Nephron (organoid): ENCODE results near the gene DIO1.
A peak's percentile ranks its signal among the peaks of the same experiment; 100 is the strongest.

Experiments
- H3K27ac Mint-ChIP-seq, 3 experiments: 2 replicates each; pipeline ENCODE4 v1.8.0; 2020; ENCODE audit warnings: mixed read lengths in 3 of 3, mild to moderate bottlenecking in 2 of 3, moderate library complexity in 1 of 3
- H3K27me3 Mint-ChIP-seq: 2 replicates; pipeline ENCODE4 v1.8.0; 2021; ENCODE audit warnings: low read depth, mild to moderate bottlenecking, moderate library complexity, mixed read lengths
- H3K36me3 Mint-ChIP-seq: 2 replicates; pipeline ENCODE4 v1.8.0; 2020; ENCODE audit warnings: low read depth, mixed read lengths
- H3K4me1 Mint-ChIP-seq: 2 replicates; pipeline ENCODE4 v1.8.0; 2020; ENCODE audit warnings: mixed read lengths
- H3K4me3 Mint-ChIP-seq, 3 experiments: 2 replicates each; pipeline ENCODE4 v1.8.0; 2020; ENCODE audit warnings: mild to moderate bottlenecking in 3 of 3, mixed read lengths in 3 of 3, moderate library complexity in 2 of 3
- H3K9me3 Mint-ChIP-seq: 2 replicates; pipeline ENCODE4 v1.8.0; 2020; ENCODE audit warnings: mixed read lengths
- CTCF ChIP-seq, 3 experiments: fragments of 200-600 bp; sonication (generic); IDR thresholded peaks; one replicate each; pipeline ENCODE4 v1.5.0; 2021; ENCODE audit warnings: antibody characterized with exemption in 3 of 3; ENCODE audit not compliant: unreplicated experiment in 3 of 3

DIO1 gene

GRCh38 chr1:53929246-53929960 lies 35.4 kb downstream of the DIO1 start:
- TF ChIP-seq CTCF (IDR thresholded peaks at IDR 0.05; ENCODE audit: unreplicated experiment in 3 of 3) = no peak
- peaks cover 80% of the 10 kb centered on the region for H3K36me3 Mint-ChIP-seq
- H3K4me1 Mint-ChIP-seq = peaks cover 10% of the 10 kb centered on the region
- H3K27ac Mint-ChIP-seq = peak overlapping the region; percentile 35 to 67 (median 56)
- H3K4me3 Mint-ChIP-seq = no peak overlapping the region
- peaks cover 20% of the 10 kb centered on the region for H3K9me3 Mint-ChIP-seq
- no peaks in the 10 kb centered on the region for H3K27me3 Mint-ChIP-seq

- no peak for TF ChIP-seq CTCF (IDR thresholded peaks at IDR 0.05; ENCODE audit: unreplicated experiment in 3 of 3)
- Mint-ChIP-seq H3K4me1 (peaks cover 10% of the 10 kb centered on the region), H3K9me3 (peaks cover 26% of the 10 kb centered on the region), H3K27me3 (no peaks in the 10 kb centered on the region), H3K27ac (no peak overlapping the region), H3K4me3 (no peak overlapping the region), H3K36me3 (peaks cover 87% of the 10 kb centered on the region)
Observed at GRCh38 chr1:53930932-53931331, 36.9 kb downstream of the DIO1 start.

- no peak overlapping the region for H3K4me3 Mint-ChIP-seq
- peaks cover 26% of the 10 kb centered on the region for H3K9me3 Mint-ChIP-seq
- TF ChIP-seq CTCF (IDR thresholded peaks at IDR 0.05; ENCODE audit: unreplicated experiment in 3 of 3) = no peak
- H3K36me3 Mint-ChIP-seq = peaks cover 91% of the 10 kb centered on the region
- peaks cover 10% of the 10 kb centered on the region for H3K4me1 Mint-ChIP-seq
- no peak overlapping the region for H3K27ac Mint-ChIP-seq
- no peaks in the 10 kb centered on the region for H3K27me3 Mint-ChIP-seq
Observed at GRCh38 chr1:53931523-53931922, 37.5 kb downstream of the DIO1 start.

GRCh38 chr1:53934170-53934765 lies 40.3 kb downstream of the DIO1 start:
- H3K9me3 Mint-ChIP-seq = peaks cover 33% of the 10 kb centered on the region
- no peaks in the 10 kb centered on the region for H3K27me3 Mint-ChIP-seq
- H3K4me1 Mint-ChIP-seq = peaks cover 7% of the 10 kb centered on the region
- H3K36me3 Mint-ChIP-seq = peaks cover 90% of the 10 kb centered on the region
- no peak overlapping the region for H3K27ac Mint-ChIP-seq
- TF ChIP-seq CTCF (IDR thresholded peaks at IDR 0.05; ENCODE audit: unreplicated experiment in 3 of 3) = no peak
- no peak overlapping the region for H3K4me3 Mint-ChIP-seq

GRCh38 chr1:53936430-53936829 lies 42.4 kb downstream of the DIO1 start:
- Mint-ChIP-seq H3K36me3 (peaks cover 83% of the 10 kb centered on the region), H3K4me1 (no peaks in the 10 kb centered on the region), H3K27me3 (no peaks in the 10 kb centered on the region), H3K9me3 (peaks cover 33% of the 10 kb centered on the region), H3K4me3 (no peak overlapping the region), H3K27ac (no peak overlapping the region)
- TF ChIP-seq CTCF (IDR thresholded peaks at IDR 0.05; ENCODE audit: unreplicated experiment in 3 of 3) = no peak
